K562 (cell line): ENCODE data around the gene WDR64.

Experiments used
- FOSL1 ChIP-seq: fragments of 200-800 bp; sonication (Bioruptor generic); conservative IDR thresholded peaks from 2 replicates; pipeline ENCODE4 v1.6.1; 2016; ENCODE audit warnings: missing genetic modification characterization, missing compliant biosample characterization
- JUND ChIP-seq, 2 experiments: IDR thresholded peaks; 2 replicates in 1 of 2; 3 replicates in 1 of 2; pipeline ENCODE4 v1.6.1; 2011; ENCODE audit warnings: borderline replicate concordance in 2 of 2, low read depth in 2 of 2, low read length in 2 of 2, improper control_type of control experiment in 1 of 2, missing biosample characterization in 1 of 2, missing genetic modification characterization in 1 of 2, missing genetic modification reagents in 1 of 2
- NFE2L1 ChIP-seq: fragments of 450-650 bp; IDR thresholded peaks from 2 replicates; pipeline ENCODE4 v1.6.1; 2016; ENCODE audit warnings: missing genetic modification characterization, low read depth, mild to moderate bottlenecking, missing compliant biosample characterization, moderate library complexity, borderline replicate concordance
- POLR2AphosphoS5 ChIP-seq: IDR thresholded peaks from 2 replicates; pipeline ENCODE4 v1.6.1; 2011; ENCODE audit warnings: mild to moderate bottlenecking, low read depth, low read length, moderate library complexity; ENCODE audit not compliant: control insufficient read depth, insufficient read depth
- SIN3B ChIP-seq: fragments of 450-650 bp; IDR thresholded peaks from 2 replicates; pipeline ENCODE4 v1.6.1; 2017; ENCODE audit warnings: low read depth, mild to moderate bottlenecking, moderate library complexity
- SREBF1 ChIP-seq: fragments of 150-350 bp; IDR thresholded peaks from 2 replicates; pipeline ENCODE4 v1.6.1; 2014; ENCODE audit warnings: antibody characterized with exemption, low read depth, low read length, borderline replicate concordance
- TRIM25 ChIP-seq: fragments of 450-650 bp; IDR thresholded peaks from 2 replicates; pipeline ENCODE4 v1.7.0; 2016; ENCODE audit warnings: borderline replicate concordance
- ZBTB26 ChIP-seq: fragments of 450-650 bp; formaldehyde crosslinking; IDR thresholded peaks from 2 replicates; pipeline ENCODE4 v1.4.0; 2022; ENCODE audit warnings: missing genetic modification characterization
- ZNF282 ChIP-seq: sonication (generic); formaldehyde crosslinking; IDR thresholded peaks from 2 replicates; pipeline ENCODE4 v1.8.1; 2023; ENCODE audit warnings: missing genetic modification reagents
- ZNF589 ChIP-seq: fragments of 200-800 bp; sonication (Bioruptor generic); IDR thresholded peaks from 2 replicates; pipeline ENCODE4 v1.6.1; 2016; ENCODE audit warnings: low read depth, missing genetic modification characterization, missing compliant biosample characterization

GRCh38 chr1:241637604-241638003, 14.5 kb upstream of the WDR64 start:
- TF ChIP-seq JUND (IDR thresholded peaks at IDR 0.05; ENCODE audit: borderline replicate concordance, low read depth, low read length) = no peak
- TF ChIP-seq JUND (tag; IDR thresholded peaks at IDR 0.05; ENCODE audit: borderline replicate concordance, low read depth, low read length) = no peak
- no peak for TF ChIP-seq NFE2L1 (tag)
- TF ChIP-seq ZNF589 = no peak
- no peak for TF ChIP-seq POLR2AphosphoS5
- no peak for TF ChIP-seq ZNF282 (CRISPR knock-in tag)
- TF ChIP-seq TRIM25 = no peak
- no peak for TF ChIP-seq ZBTB26
- TF ChIP-seq FOSL1 (tag) = no peak
- no peak for TF ChIP-seq SIN3B
- no peak for TF ChIP-seq SREBF1
